ENCODE measurements around the gene DNMT1. TPM values are rescaled to one million over a fixed set of nuclear protein-coding genes. Genes with fewer than 3 reads are reported as not detected.

The DNMT1 gene
- total RNA-seq, 1 experiment from 2014 or later = 168 TPM

DNA sequence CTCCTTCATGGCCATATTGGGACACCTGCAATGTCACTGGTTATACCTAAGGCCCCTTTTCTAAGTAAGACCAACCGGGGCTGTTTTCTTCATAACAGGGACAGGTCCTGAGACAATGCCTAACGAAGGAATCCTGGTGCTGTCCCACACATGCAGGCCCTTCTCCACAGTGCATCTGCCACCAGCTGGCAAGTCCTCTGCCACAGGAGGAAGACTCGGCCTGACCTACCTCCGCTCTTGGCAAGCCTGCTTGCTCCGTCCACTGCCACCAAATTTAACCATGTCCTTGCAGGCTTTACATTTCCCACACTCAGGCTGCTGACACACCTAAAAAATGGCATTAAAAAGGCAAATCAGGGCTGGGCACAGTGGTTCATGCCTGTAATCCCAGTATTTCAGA, 43.2 kb downstream of the DNMT1 start:
- BruUV-seq (replicated peaks) = no TSS peak
- Histone ChIP-seq H3K4me3 (ENCODE audit: low read depth in 2 of 2, low read length in 2 of 2) (no peak overlapping the region), H3K9me3 (ENCODE audit: control insufficient read depth, insufficient read depth, low read depth, low read length) (no peaks in the 10 kb centered on the region), H3K36me3 (ENCODE audit: control insufficient read depth, insufficient read depth, low read length) (peaks cover 10% of the 10 kb centered on the region), H3K27me3 (ENCODE audit: control insufficient read depth, insufficient read depth, low read length) (no peaks in the 10 kb centered on the region), H3K27ac (ENCODE audit: low read length) (no peak overlapping the region), H3K4me1 (ENCODE audit: control insufficient read depth, insufficient read depth, low read length) (no peaks in the 10 kb centered on the region)
- in situ Hi-C loops (cut with HindIII; ENCODE audit: low pct_unique_long_range_greater_than_20kb, low sequenced_read_pairs) = no loop called here
- TF ChIP-seq TCF7L2 (IDR thresholded peaks at IDR 0.05; ENCODE audit: low read depth, low read length) = no peak
- no peak for TF ChIP-seq SIN3A (IDR thresholded peaks at IDR 0.05; ENCODE audit: borderline replicate concordance, insufficient read depth, low read depth, low read length)
- TF ChIP-seq POLR2AphosphoS5 (IDR thresholded peaks at IDR 0.05; ENCODE audit: low read depth, low read length) = no peak
- TF ChIP-seq, protein P1, sequence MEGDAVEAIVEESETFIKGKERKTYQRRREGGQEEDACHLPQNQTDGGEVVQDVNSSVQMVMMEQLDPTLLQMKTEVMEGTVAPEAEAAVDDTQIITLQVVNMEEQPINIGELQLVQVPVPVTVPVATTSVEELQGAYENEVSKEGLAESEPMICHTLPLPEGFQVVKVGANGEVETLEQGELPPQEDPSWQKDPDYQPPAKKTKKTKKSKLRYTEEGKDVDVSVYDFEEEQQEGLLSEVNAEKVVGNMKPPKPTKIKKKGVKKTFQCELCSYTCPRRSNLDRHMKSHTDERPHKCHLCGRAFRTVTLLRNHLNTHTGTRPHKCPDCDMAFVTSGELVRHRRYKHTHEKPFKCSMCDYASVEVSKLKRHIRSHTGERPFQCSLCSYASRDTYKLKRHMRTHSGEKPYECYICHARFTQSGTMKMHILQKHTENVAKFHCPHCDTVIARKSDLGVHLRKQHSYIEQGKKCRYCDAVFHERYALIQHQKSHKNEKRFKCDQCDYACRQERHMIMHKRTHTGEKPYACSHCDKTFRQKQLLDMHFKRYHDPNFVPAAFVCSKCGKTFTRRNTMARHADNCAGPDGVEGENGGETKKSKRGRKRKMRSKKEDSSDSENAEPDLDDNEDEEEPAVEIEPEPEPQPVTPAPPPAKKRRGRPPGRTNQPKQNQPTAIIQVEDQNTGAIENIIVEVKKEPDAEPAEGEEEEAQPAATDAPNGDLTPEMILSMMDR (IDR thresholded peaks at IDR 0.05) = no peak
- TF ChIP-seq, protein P2, sequence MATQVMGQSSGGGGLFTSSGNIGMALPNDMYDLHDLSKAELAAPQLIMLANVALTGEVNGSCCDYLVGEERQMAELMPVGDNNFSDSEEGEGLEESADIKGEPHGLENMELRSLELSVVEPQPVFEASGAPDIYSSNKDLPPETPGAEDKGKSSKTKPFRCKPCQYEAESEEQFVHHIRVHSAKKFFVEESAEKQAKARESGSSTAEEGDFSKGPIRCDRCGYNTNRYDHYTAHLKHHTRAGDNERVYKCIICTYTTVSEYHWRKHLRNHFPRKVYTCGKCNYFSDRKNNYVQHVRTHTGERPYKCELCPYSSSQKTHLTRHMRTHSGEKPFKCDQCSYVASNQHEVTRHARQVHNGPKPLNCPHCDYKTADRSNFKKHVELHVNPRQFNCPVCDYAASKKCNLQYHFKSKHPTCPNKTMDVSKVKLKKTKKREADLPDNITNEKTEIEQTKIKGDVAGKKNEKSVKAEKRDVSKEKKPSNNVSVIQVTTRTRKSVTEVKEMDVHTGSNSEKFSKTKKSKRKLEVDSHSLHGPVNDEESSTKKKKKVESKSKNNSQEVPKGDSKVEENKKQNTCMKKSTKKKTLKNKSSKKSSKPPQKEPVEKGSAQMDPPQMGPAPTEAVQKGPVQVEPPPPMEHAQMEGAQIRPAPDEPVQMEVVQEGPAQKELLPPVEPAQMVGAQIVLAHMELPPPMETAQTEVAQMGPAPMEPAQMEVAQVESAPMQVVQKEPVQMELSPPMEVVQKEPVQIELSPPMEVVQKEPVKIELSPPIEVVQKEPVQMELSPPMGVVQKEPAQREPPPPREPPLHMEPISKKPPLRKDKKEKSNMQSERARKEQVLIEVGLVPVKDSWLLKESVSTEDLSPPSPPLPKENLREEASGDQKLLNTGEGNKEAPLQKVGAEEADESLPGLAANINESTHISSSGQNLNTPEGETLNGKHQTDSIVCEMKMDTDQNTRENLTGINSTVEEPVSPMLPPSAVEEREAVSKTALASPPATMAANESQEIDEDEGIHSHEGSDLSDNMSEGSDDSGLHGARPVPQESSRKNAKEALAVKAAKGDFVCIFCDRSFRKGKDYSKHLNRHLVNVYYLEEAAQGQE (IDR thresholded peaks at IDR 0.05; ENCODE audit: insufficient read depth in 1 of 2, low read depth in 2 of 2, low read length in 1 of 2) = no peak
- intact Hi-C loops (cut with micrococcal nuclease; ENCODE audit: unreplicated experiment) = no loop called here
- DNase-seq (ENCODE audit: low read depth, low spot score) (no peak), ATAC-seq (no peak)
- ChIA-PET POLR2A (no interaction called here), CTCF (no interaction called here)

DNA sequence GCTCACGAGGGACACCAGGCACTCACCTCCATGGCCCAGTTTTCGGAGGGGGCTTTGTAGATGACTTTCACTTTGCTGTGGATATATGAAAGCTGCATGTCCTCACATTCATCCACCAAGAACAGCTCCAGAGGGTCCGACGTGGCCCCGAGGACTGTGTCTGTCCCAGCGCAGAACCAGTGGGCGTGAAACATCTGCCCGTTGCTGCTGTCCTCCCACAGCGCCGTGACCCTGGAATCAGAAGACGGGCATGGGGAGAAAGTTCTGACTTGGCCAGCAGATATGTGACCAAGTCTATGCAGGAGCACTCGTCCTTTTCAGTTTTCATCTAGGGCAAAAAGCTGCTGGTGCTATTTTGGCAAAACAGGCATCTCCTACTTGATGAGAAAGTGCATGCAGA, 45.3 kb downstream of the DNMT1 start:
- no TSS peak for BruUV-seq (replicated peaks)
- H3K27me3 ChIP-seq (ENCODE audit: control insufficient read depth, insufficient read depth, low read length) = no peaks in the 10 kb centered on the region
- in situ Hi-C loops (cut with HindIII; ENCODE audit: low pct_unique_long_range_greater_than_20kb, low sequenced_read_pairs) (no loop called here), intact Hi-C loops (cut with micrococcal nuclease; ENCODE audit: unreplicated experiment) (no loop called here)
- H3K36me3 ChIP-seq (ENCODE audit: control insufficient read depth, insufficient read depth, low read length) = peaks cover 11% of the 10 kb centered on the region
- DNase-seq (ENCODE audit: low read depth, low spot score) (no peak), ATAC-seq (no peak)
- H3K9me3 ChIP-seq (ENCODE audit: control insufficient read depth, insufficient read depth, low read depth, low read length) = no peaks in the 10 kb centered on the region
- no peaks in the 10 kb centered on the region for H3K4me1 ChIP-seq (ENCODE audit: control insufficient read depth, insufficient read depth, low read length)
- TF ChIP-seq SIN3A (IDR thresholded peaks at IDR 0.05; ENCODE audit: borderline replicate concordance, insufficient read depth, low read depth, low read length) = no peak
- TF ChIP-seq, protein P2 (IDR thresholded peaks at IDR 0.05; ENCODE audit: insufficient read depth in 1 of 2, low read depth in 2 of 2, low read length in 1 of 2) = no peak
- TF ChIP-seq TCF7L2 (IDR thresholded peaks at IDR 0.05; ENCODE audit: low read depth, low read length) = no peak
- TF ChIP-seq, protein P1 (IDR thresholded peaks at IDR 0.05) = no peak
- no peak for TF ChIP-seq POLR2AphosphoS5 (IDR thresholded peaks at IDR 0.05; ENCODE audit: low read depth, low read length)
- no peak overlapping the region for H3K4me3 ChIP-seq (ENCODE audit: low read depth in 2 of 2, low read length in 2 of 2)
- CTCF ChIA-PET = no interaction called here
- POLR2A ChIA-PET = no interaction called here
- no peak overlapping the region for H3K27ac ChIP-seq (ENCODE audit: low read length)
